Middle frontal gyrus (tissue), 1 donor: ENCODE measurements around the gene KRTAP20-3.

Experiments
- DNase-seq: peaks from one replicate; pipeline ENCODE4 v3.0.0-alpha.2; 2015; ENCODE audit warnings: low spot score; ENCODE audit errors: extremely low spot score

The KRTAP20-3 gene

GRCh38 chr21:30642564-30642963 lies at the start of gene KRTAP20-3:
KRTAP20-3 (plus strand) TSS chr21:30642864.
- no peak for DNase-seq

GRCh38 chr21:30598802-30599201 lies 43.9 kb upstream of the KRTAP20-3 start, which contains the start of gene KRTAP6-2:
KRTAP6-2 (minus strand) TSS chr21:30598902; CDS start chr21:30598874, 28 bp downstream.
- DNase-seq, result no peak

DNA sequence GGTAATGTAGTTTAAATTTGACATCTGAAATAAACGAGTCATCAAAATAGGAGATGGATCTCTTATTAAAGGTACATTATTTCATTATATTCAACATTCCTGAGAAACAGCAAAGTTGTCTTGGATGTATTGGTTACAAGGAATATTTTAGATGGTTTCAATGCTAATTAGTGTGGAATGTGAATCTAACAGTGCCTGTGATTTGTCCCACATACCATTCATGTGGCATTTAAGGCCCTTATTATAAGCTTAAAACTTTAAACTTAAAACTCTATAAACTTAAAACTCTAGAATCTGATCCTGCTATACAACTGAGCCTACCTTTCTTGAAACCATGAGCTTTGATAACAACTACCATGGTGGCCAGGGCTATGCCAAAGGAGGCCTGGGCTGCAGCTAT lies 41.9 kb upstream of the KRTAP20-3 start, which contains the start of gene KRTAP22-1:
KRTAP22-1 (plus strand) TSS at position 301 of the 400 bp plus-strand sequence.
- DNase-seq, result no peak

GRCh38 chr21:30605968-30606367 lies 36.7 kb upstream of the KRTAP20-3 start:
- no peak for DNase-seq

GRCh38 chr21:30612132-30612531 lies 30.5 kb upstream of the KRTAP20-3 start:
- DNase-seq, result no peak

DNA sequence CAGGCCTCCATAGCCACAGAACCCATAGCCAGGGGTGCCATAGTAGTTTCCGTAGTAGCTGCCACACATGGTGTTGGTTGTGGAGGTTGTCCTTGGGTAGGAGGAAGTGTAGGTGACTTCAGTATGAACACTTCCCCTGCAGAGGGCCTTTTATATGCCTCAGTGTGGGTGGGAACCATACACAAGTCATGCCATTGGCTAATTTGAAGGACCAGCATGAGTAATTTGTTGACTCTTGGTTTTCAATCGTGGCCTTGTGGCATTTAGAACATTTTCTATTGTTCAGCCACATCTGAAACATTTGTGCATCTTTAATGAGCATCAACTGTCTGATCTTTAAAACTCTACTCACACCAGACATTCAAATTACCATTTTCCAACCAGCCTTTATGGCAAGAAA lies 28.8 kb upstream of the KRTAP20-3 start, which contains the start of gene KRTAP6-1:
KRTAP6-1 (minus strand) TSS at position 95 of the 400 bp plus-strand sequence; CDS start at position 69, 26 bp downstream.
- no peak for DNase-seq

- DNase-seq, result no peak
Measured at GRCh38 chr21:30615199-30615598, 27.5 kb upstream of the KRTAP20-3 start.

- no peak for DNase-seq
Measured at GRCh38 chr21:30616125-30616524, 26.5 kb upstream of the KRTAP20-3 start, which contains the start of gene KRTAP20-1. KRTAP20-1 (plus strand) TSS chr21:30616425; CDS start chr21:30616455, 30 bp downstream.

DNA sequence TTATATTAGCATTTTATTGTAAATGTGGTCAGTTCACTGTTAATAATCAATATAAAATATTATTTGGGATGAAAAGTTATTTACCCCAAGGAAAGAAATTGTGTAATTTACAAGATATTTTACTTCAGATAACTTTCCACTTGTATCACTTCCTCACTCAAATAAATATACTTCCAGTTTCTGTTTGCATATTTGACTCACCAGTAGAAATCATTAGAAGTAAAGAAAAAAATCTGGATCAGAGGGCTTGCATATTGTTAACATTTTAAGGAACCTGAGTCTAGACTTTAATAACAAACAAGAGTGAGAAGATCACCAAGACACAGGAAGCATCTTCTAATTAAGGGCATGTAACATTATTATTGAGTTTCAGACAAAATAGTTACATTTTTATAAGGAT lies 22.6 kb upstream of the KRTAP20-3 start:
- no peak for DNase-seq

DNA sequence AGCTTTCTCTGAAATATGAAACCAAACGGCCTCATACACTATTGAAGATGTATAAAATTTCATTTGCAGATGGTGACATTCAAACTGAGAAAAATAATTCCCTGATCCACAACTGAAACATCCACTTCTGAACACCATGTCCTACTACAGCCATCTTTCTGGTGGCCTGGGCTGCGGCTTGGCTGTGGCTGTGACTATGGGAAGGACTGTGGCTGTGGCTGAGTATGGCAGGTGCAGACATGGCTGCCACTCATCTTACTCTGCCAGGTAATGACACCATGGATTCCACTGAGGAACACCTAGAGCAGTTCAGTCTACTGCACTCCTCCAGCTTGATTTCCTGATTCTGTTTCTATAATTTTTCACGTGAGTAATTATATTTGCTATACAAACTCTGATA lies 22.1 kb upstream of the KRTAP20-3 start, which contains the start of gene KRTAP20-4:
KRTAP20-4 (plus strand) TSS at position 106 of the 400 bp plus-strand sequence.
- DNase-seq, result no peak

DNA sequence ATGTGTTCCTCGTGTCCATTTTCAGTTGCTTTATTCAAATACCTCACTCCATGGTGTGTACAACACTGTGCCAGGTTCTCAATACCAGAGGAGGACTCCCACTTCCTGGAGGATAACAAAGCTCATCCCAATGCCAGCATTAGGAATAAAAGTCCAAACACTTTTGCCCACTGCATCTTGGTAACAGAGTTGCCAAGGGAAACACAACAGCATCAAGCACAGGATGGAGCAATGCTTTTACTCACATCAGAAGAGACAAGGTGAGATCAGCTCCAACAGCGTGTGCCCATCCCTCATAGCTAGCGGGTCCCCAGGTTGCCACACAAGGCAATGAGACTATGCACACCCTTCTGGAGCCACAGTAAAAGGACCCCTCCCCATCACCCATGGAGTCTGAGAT lies 19.3 kb upstream of the KRTAP20-3 start:
- DNase-seq, result no peak

- no peak for DNase-seq
Measured at GRCh38 chr21:30625449-30626165, 17.1 kb upstream of the KRTAP20-3 start.

GRCh38 chr21:30628109-30628508 lies 14.6 kb upstream of the KRTAP20-3 start:
- DNase-seq, result no peak

DNA sequence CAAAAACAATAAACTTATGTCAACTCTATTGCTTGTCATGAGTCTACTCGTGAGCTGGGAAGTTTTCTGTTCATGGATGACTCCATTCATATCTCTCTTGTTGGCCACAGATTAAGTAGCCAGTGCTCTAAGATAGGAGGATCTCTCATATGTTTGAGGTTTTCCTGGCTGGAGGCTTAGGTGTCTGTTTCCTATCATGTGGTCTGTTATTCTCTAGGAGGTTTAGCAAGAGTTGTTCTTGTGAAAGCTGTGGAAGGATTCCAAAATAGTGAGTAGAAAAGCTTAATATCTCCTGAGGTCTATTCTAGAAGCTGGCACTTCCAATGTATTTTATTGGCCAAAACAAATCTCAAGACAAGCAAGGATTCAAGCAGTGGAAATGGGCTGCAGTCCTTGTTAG lies 13.5 kb upstream of the KRTAP20-3 start:
- no peak for DNase-seq

DNA sequence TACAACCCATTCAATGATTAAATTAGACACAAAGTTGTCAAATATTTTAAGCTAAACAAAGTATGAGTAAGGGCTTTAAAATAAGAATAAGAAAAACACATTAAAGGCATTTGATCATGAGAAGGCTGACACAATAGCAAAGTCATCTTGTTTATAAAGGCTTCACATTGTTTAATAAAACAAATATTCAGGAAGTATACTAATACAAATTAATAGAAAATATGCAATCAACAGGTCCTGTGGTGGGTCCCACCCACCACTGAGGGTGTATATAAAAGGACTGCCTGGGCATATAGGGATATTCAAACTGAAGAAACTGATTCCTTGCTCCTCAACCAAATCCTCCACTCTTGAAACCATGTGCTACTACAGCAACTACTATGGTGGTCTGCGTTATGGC lies 7.8 kb upstream of the KRTAP20-3 start, which contains the start of gene KRTAP20-2:
KRTAP20-2 (plus strand) TSS at position 301 of the 400 bp plus-strand sequence; CDS start at position 359, 58 bp downstream.
- no peak for DNase-seq

DNA sequence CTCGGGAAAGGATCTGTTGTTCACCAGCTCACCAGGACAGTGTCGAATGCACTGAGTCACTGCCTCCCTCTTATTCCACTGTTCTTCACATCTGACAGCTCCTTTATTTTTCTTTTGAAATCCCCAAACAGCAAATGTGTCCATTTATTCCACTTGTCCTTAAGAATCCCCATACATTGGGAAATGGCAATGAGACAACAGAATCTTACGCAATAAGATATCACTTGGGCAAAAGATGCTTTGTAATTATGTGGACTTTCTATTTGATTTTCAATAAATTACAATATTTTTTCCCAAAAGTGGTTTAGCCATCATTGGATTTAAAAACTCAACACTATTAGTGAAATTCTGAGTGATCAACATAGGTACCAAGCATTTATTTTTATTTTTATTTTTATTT lies 4.0 kb upstream of the KRTAP20-3 start:
- DNase-seq, result no peak

DNA sequence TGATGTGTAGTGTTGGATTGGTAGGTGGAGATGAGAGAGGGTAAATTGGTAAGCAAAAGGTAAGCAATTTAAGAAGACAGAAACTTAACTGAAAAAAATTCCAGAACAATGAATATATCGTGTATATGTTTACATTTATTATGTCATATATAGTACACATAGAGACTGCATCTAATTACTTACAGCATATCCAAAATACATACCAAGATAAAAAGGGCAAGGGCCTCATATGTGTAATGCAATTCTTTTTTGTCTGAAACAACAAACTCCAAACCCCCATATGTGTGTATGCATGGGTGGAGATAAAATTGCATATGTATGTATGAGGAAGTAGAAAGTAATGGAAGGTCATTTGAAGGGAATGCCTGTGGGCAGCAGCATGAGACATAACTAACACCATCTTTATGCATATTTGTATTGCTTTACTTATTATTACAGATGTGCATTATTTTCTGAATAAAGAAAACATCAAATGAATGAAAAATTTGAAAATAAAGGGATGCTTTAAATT lies 4.3 kb downstream of the KRTAP20-3 start:
- no peak for DNase-seq

- DNase-seq, result no peak
Measured at GRCh38 chr21:30652891-30653290, 10.2 kb downstream of the KRTAP20-3 start.

DNA sequence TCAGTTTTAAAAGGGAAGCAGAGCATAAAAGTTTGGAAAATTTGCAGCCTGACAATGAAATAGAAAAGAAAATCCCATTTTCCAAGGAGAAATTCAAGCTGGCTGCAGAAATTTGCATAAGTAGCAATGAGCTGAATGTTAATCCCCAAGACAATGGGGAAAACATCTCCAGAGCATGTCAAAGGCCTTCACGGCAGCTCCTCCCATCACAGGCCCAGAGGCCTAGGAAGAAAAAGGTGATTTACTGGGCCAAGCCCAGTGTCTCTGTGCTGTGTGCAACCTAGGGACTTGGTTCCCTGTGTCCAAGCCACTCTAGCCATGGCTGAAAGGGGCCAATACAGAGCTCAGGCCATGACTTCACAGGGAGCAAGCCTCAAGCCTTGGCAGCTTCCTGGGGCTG lies 26.1 kb downstream of the KRTAP20-3 start:
- DNase-seq, result no peak

DNA sequence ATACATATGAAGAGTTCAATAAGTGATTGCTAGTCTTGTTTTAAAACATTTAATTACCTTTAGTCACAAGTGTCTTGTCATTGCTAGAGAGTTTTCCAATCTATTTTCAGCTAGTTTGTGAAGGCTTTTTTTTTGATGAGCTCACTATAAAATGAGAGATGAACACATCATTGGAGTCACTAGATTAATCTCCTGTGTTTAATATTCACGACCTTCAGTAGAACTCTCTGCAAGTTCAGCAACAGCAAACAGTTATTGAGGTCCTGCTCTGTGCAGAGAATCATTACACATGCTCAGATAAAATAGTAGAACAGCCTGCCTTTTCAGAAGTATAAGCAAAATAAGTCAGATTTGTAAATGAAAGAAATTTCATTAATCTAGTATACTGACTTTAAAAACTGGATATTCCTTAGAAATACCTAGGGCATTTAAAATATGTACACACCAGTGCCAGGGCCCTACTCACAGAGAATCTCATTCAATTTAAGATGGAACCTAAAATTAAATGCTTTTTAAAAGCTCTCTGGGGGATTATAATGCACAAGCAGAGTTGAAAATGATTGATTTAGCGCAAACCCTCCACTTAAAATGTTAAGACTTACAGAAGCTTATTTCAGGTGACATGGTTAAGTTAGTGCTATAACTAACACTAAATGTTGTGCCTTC lies 30.5 kb downstream of the KRTAP20-3 start:
- DNase-seq, result no peak

- no peak for DNase-seq
Measured at GRCh38 chr21:30674312-30674711, 31.6 kb downstream of the KRTAP20-3 start.

- DNase-seq, result no peak
Measured at GRCh38 chr21:30676737-30677136, 34.1 kb downstream of the KRTAP20-3 start.
